Left lung (tissue), 10 donors: ENCODE measurements around the gene NFIC. TPM values are rescaled to one million over a fixed set of nuclear protein-coding genes. Genes with fewer than 3 reads are reported as not detected.
"Not testable (repeated sequence)": the region's sequence is repeated elsewhere in the genome, so short reads cannot be mapped to it uniquely, and the experiment has no call there.

Experiments used
- ATAC-seq: fragments of 200-7000 bp; cut with Tn5 transposase; one replicate; pipeline ENCODE4 v1.9.1; 2020; ENCODE audit warnings: moderate library complexity
- DNase-seq, 4 donors: peaks; one replicate each; pipeline ENCODE4 v3.0.0-alpha.2; 2013 to 2020
- H3K27ac ChIP-seq, 2 donors: fragments of 200-600 bp; sonication (generic) in 1 of 2; one replicate each; pipeline versions ENCODE4 v1.5.0 to v1.8.0; 2020 to 2021
- H3K27me3 ChIP-seq, 2 donors: fragments of 200-600 bp; sonication (generic) in 1 of 2; one replicate each; pipeline versions ENCODE4 v1.5.0 to v1.8.0; 2020 to 2021
- H3K36me3 ChIP-seq, 2 donors: fragments of 200-600 bp; sonication (generic) in 1 of 2; one replicate each; pipeline versions ENCODE4 v1.5.0 to v1.8.0; 2020 to 2021
- H3K4me1 ChIP-seq, 2 donors: fragments of 200-600 bp; one replicate each; pipeline ENCODE4 v1.8.0; 2021
- H3K4me3 ChIP-seq, 2 donors: fragments of 200-600 bp; sonication (generic) in 1 of 2; one replicate each; pipeline versions ENCODE4 v1.5.0 to v1.8.0; 2020 to 2021; ENCODE audit warnings: mild to moderate bottlenecking in 1 of 2
- H3K9me3 ChIP-seq, 2 donors: fragments of 200-600 bp; sonication (generic) in 1 of 2; one replicate each; pipeline versions ENCODE4 v1.5.0 to v1.8.0; 2020 to 2021
- CTCF ChIP-seq, 2 donors: fragments of 200-600 bp; sonication (generic) in 1 of 2; IDR thresholded peaks; one replicate each; pipeline versions ENCODE4 v1.5.0 to v1.8.0; 2021; ENCODE audit warnings: antibody characterized with exemption in 2 of 2
- intact Hi-C, 2 donors: fragments of 100-400 bp; cut with DNase I; formaldehyde crosslinking; loops; one replicate each; pipeline versions ENCODE4 v1.11.2 to v1.14.2; 2022
- polyA plus RNA-seq, 6 donors: library from polyadenylated mRNA; unstranded; fragments of 120-200 nt; gene quantifications; one replicate each; pipeline ENCODE4 v1.2.1, GENCODE V29; 2013; ENCODE audit not compliant: insufficient read length in 6 of 6
- total RNA-seq, 2 donors: library from RNA; stranded (reverse); fragmentation: NEBNext Ultra II Directional; extraction: Animal tissue kit (Norgen Biotek cat#: 25700); gene quantifications; one replicate each; pipeline ENCODE4 v1.2.1, GENCODE V29; 2021
- donor health status: DM: no; HTN: yes; CAD: no.
- donor health status: DM: no; HTN: no; CAD: no.

NFIC gene
- total and polyA plus RNA-seq, 8 donors = 37.2 to 163 (median 55.7) TPM

- H3K4me1 ChIP-seq = peaks cover 9 to 71% of the 10 kb centered on the region in 2 donors
- no peak overlapping the region for H3K4me3 ChIP-seq
- peak overlapping the region; percentile 73 to 76 for H3K27ac ChIP-seq
- no peaks in the 10 kb centered on the region for H3K9me3 ChIP-seq
- ATAC-seq (no peak), DNase-seq (no peak)
- no peaks in the 10 kb centered on the region for H3K36me3 ChIP-seq
- intact Hi-C loops = no loop called here
- H3K27me3 ChIP-seq = no peaks in the 10 kb centered on the region
- TF ChIP-seq CTCF (IDR thresholded peaks at IDR 0.05) = no peak
Observed at GRCh38 chr19:3373971-3374368, 7.6 kb downstream of the NFIC start.

GRCh38 chr19:3374369-3375112 lies 8.2 kb downstream of the NFIC start:
- Histone ChIP-seq H3K36me3 (no peaks in the 10 kb centered on the region), H3K4me1 (peaks cover 9 to 71% of the 10 kb centered on the region in 2 donors), H3K27me3 (no peaks in the 10 kb centered on the region), H3K9me3 (no peaks in the 10 kb centered on the region), H3K27ac (peak overlapping the region; percentile 73 to 76), H3K4me3 (no peak overlapping the region)
- intact Hi-C loops = no loop called here
- ATAC-seq = peak; percentile 52
- no peak for TF ChIP-seq CTCF (IDR thresholded peaks at IDR 0.05)
- DNase-seq = no peak

- intact Hi-C loops = no loop called here
- Histone ChIP-seq H3K36me3 (no peaks in the 10 kb centered on the region), H3K27me3 (no peaks in the 10 kb centered on the region), H3K9me3 (no peaks in the 10 kb centered on the region), H3K27ac (peak overlapping the region; percentile 73 to 76), H3K4me3 (peak overlapping the region in 1 of 2 donors; percentile 13), H3K4me1 (peaks cover 3 to 71% of the 10 kb centered on the region in 2 donors)
- no peak for TF ChIP-seq CTCF (IDR thresholded peaks at IDR 0.05)
- ATAC-seq (peak; percentile 51), DNase-seq (peak in 1 of 4 donors; percentile 63)
Observed at GRCh38 chr19:3375221-3376090, 9.1 kb downstream of the NFIC start.

GRCh38 chr19:3376091-3376455 lies 9.7 kb downstream of the NFIC start:
- H3K9me3 ChIP-seq, intact Hi-C loops, H3K27me3 ChIP-seq, H3K36me3 ChIP-seq, H3K4me3 ChIP-seq, DNase-seq, ATAC-seq: not testable (repeated sequence)
- peaks cover 3 to 69% of the 10 kb centered on the region in 2 donors for H3K4me1 ChIP-seq
- H3K27ac ChIP-seq = peak overlapping the region; percentile 73 to 76

GRCh38 chr19:3378352-3379150 lies 12.2 kb downstream of the NFIC start:
- no peak for ATAC-seq
- Histone ChIP-seq H3K36me3 (peaks cover 0 to 24% of the 10 kb centered on the region in 2 donors), H3K27me3 (no peaks in the 10 kb centered on the region), H3K4me1 (peaks cover 6 to 75% of the 10 kb centered on the region in 2 donors), H3K27ac (no peak overlapping the region), H3K4me3 (no peak overlapping the region), H3K9me3 (no peaks in the 10 kb centered on the region)
- intact Hi-C loops = no loop called here
- DNase-seq = no peak
- no peak for TF ChIP-seq CTCF (IDR thresholded peaks at IDR 0.05)
